NCI-H2227 (cell line): Measurements from ENCODE around the gene MEIS2.

Experiments
- DNase-seq: peaks from one replicate; lab custom pipeline; 2025; ENCODE audit not compliant: unreplicated experiment; lab: John Stamatoyannopoulos, UW

Gene MEIS2

GRCh38 chr15:37041042-37041441 is 59.3 kb downstream of the MEIS2 start:
- DNase-seq = no peak

GRCh38 chr15:37040072-37040742 is 60.1 kb downstream of the MEIS2 start:
- DNase-seq = no peak

DNA sequence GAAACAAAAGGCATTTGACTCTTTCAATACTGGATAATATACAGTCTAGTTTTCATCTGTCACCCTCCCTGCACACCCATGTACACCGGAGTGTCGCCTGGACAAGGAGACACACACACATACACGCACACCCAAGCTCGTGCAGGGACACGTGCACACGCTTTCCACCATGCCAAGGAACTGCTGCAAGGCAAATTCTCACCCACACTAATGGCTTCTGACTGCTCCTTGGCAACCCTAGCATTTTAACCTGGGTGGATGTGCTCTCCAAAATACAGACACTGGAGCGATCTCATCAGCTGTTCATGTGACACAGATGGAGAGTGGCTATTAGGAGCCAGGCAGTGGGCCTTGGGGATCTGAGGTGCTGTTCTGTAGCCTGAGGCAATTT is 61.6 kb downstream of the MEIS2 start:
- no peak for DNase-seq

DNA sequence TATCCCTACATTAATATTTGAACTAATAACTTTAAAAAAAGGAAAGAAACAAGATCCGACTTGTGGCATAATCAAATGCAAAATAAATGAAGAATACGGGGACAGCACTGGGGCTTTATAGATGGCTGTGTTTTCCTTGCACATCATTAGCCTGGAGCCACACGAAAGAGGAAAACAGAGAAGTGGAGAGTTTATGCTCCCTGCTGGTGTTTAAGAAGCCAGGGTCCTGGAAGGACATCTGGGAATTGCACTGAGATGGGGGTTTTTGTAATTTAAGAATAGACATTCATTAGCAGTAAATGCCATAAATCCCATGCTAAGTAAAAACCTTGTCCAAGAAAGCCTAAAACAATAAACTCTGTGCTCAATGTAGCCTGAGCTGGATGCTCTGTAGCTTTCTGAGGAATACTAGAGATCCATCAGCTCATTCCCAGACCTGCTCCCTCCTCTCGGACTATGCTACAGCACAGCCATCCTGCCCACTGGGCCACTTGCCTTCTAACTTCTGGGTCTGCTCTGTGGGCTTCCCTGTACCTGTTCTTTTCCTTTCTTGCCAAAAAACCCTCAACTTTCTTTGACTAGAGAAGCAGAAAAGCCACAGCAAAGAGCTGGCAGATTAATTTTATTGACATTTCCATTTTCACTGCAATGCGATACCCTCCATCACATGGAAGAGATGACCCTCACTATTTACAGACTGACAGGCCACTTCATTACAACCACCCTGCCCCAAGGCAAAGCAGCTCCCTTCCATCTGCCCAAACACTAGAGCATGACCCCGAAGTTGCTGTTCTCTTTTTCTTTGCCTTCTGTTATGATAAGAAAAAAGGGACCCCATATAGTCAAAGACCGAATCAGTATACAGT is 62.3 kb downstream of the MEIS2 start:
- DNase-seq = no peak

- no peak for DNase-seq
Measured at GRCh38 chr15:37037071-37037655, 63.2 kb downstream of the MEIS2 start.

GRCh38 chr15:37034835-37035748 is 65.3 kb downstream of the MEIS2 start:
- no peak for DNase-seq

- no peak for DNase-seq
Measured at GRCh38 chr15:37034392-37034791, 66.0 kb downstream of the MEIS2 start.

- no peak for DNase-seq
Measured at GRCh38 chr15:37032091-37032775, 68.1 kb downstream of the MEIS2 start.

DNA sequence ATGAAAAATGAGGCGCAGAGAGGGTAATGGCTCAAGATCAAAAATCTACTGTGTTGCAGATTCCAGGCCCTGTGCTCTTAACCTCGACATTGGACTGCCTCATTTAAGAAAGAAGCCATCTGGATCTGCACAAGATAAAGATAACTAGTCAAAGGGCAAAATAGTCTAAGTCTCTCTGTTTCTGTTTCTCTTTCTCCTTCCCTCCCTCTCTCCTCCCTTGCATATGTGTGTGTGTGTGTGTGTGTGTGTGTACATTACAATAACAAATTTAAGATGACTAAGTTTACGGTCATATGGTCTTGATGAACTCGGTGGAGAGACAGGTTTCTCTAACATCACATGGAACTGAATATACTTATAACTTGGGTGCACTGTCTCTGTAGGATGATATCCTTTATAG is 69.2 kb downstream of the MEIS2 start:
- DNase-seq = no peak

DNA sequence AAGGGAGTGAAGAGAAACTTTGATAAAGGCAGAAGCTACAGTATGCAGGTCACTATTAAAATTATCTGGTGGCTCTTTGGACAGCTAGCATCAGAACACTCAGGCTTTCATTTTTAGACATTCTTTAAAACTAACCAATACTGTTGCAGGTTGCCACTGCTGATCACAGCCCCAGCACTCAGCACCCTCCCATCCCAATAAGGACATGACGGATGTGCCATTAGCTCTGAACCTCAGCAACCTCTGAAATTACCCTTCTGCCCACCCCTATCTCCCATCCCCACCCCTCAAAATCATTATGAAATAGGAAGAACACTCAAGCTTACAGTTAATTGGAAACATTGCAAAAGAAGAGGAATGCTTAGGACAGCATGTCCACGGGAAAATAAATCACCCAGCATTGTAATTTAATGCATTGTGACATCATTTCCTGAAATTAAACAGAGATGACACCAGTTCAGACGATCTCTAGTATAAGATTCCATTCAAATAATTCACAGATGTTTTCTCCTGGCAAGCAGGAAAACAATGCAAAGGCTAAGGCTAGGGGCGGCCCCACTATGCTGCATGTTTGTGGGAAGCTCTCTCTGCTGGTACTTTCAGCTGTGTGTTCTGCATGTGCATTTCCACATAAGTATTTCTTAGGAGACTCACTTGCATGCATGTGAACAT is 71.6 kb downstream of the MEIS2 start:
- no peak for DNase-seq

DNA sequence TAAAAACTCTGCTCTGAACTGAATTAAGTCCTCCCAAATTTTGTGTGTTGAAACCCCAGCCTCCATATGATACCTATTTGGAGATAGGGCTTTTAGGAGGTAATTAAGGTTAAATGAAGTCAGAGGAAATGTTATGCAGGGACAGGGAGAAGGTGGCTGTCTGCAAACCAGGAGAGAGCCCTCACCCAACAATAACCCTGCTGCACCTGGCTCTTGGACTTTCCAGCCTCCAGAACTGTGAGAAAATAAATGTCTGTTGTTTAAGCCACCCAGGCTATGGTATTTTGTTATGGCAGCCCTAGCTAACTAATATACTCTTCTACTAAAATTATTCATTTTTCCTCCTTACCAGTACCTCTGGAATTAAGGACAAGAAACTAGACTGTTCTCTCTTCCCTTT is 79.5 kb downstream of the MEIS2 start:
- no peak for DNase-seq

DNA sequence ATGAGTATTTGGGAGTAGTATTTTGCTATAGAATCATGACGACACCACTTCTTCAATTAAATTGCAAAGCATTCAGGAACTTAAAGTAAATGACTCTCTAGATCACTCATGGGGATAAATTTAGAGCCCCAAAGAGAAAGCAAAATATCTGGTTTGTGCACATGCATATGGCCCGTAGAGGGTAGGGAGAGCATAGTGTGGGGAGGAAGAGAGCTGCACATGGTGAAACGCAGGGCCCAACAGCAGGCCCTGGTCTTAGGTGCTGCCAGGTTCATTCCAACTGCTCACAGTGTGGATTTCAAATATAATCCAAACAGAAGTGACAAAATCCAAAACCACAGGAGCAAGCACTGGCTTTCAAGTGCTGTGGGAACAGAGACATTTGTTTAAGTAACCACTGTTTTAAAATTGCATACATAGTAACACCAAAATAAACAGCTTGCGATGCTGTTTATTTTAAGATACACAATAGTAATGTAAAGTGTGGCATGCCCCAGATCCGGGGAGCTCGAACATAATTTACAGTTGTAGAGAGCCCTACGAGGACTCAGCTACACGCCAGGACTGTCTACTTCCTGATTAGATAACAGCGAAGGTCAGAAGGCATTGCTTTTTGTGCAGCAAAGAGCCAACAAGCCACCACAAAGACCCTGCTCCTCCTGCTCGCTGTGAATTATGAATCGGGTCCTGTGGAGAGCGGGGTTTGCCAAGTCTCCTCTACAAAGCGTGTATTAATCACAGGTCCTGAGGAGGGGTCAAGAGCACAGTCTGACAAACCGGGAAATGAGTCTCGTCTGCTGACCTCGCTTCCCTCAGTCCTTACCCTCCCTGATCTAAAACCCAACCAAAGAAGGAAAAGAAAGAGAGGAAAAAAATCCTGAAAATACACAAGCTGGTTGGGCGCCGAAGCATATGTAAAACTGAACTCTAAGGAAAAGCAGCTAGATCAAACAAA is 80.6 kb downstream of the MEIS2 start:
- DNase-seq = peak; percentile 49

- no peak for DNase-seq
Measured at GRCh38 chr15:37017031-37017625, 83.2 kb downstream of the MEIS2 start.

DNA sequence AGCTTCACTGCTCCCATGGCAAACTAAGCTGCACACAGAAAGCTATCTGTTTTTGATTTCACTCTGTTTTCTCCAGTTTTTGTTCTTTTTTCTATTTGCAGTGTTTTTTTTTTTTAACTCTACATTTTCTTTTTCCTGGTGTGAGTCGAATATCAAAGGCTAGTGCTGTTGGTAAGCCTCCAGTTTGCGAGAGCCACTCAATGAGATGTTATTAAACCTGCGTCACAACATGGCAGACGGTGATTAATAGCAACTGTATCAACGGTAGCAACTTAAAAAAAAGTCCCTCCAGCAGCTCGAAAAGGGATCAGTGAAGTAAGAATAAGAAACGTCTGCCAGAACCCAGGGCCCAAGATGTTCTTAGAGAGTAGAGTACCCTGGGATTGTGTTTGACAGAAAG is 84.1 kb downstream of the MEIS2 start:
- DNase-seq = no peak

- no peak for DNase-seq
Measured at GRCh38 chr15:37015451-37015850, 84.9 kb downstream of the MEIS2 start.

DNA sequence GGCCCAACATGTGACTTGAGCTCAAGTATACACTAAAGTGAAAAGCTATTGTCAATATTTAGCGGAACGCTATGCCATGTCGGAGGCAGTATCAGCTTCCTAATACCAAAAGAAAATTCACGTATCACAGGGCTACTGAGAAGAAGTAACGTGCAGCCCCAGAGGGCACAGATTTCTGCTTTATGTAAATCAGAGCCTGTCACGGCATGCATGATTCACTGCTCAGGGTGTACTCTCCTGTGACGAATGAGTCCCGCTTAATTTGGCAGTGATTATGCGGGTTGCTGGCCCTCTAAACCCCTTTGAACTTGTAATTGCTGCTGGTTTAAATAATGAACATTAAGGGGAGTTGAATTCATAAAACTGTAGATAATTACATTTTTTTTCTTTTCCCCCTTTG is 85.3 kb downstream of the MEIS2 start:
- DNase-seq = no peak

DNA sequence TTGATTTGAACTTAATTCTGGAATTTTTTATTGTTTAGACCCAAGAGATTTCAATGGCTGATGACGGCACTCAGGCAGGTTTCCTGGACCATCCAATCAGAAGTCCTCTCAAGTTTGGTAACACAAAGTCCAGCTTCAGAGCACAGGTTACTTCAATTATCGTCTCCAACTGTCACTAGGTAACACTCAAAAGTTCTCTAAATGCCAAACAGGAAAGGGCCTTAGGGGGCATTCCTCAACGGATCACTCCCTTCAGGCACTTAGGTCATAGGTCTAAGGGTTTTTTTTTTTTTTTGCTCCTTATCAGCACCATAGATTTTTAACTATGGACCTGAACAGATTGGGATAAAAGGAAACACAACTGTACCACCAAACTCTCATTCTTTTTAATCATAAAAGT is 85.8 kb downstream of the MEIS2 start:
- no peak for DNase-seq

GRCh38 chr15:37014137-37014536 is 86.2 kb downstream of the MEIS2 start:
- no peak for DNase-seq
